Psoas muscle (tissue), 8 donors: Measurements from ENCODE around the gene TMEM222. TPM values are rescaled to one million over a fixed set of nuclear protein-coding genes. Genes with fewer than 3 reads are reported as not detected.

Experiments used
- ATAC-seq, 4 donors: fragments of 200-7000 bp; cut with Tn5 transposase; one replicate each; pipeline ENCODE4 v1.9.1; 2020; ENCODE audit warnings: moderate library complexity in 3 of 4, mild to moderate bottlenecking in 2 of 4
- DNase-seq, 2 donors: peaks; one replicate each; pipeline ENCODE4 v3.0.0-alpha.2; 2020
- H3K27ac ChIP-seq: fragments of 200-600 bp; one replicate; pipeline ENCODE4 v1.8.0; 2022
- H3K27me3 ChIP-seq, 3 donors: fragments of 200-600 bp in 1 of 3; one replicate each; pipeline versions ENCODE4 v1.6.1 to v1.8.0; 2013 to 2022; ENCODE audit warnings: low read length in 2 of 3, mild to moderate bottlenecking in 2 of 3, moderate library complexity in 1 of 3; ENCODE audit not compliant: insufficient read depth in 3 of 3
- H3K36me3 ChIP-seq, 2 donors: fragments of 200-600 bp in 1 of 2; one replicate each; pipeline versions ENCODE4 v1.6.1 to v1.8.0; 2013 to 2022; ENCODE audit warnings: low read depth in 1 of 2, mild to moderate bottlenecking in 1 of 2, moderate library complexity in 1 of 2; ENCODE audit not compliant: insufficient read depth in 1 of 2
- H3K4me1 ChIP-seq: fragments of 200-600 bp; one replicate; pipeline ENCODE4 v1.8.0; 2022
- H3K4me3 ChIP-seq: fragments of 200-600 bp; one replicate; pipeline ENCODE4 v1.8.0; 2022; ENCODE audit warnings: mild to moderate bottlenecking
- H3K9me3 ChIP-seq: fragments of 200-600 bp; one replicate; pipeline ENCODE4 v1.8.0; 2022
- WGBS, 3 donors: extraction: QIAGEN DNeasy Blood & Tissue Kit; methylation state at CpG; one replicate each; pipeline versions ENCODE4 v1.1.6 to v1.1.7; 2013; 5-methylcytosine and 5-hydroxymethylcytosine counted together
- intact Hi-C, 2 donors: fragments of 100-400 bp; cut with DNase I; formaldehyde crosslinking; loops; one replicate each; pipeline versions ENCODE4 v1.11.0 to v1.14.2; 2022
- polyA plus RNA-seq, 3 donors: library from polyadenylated mRNA; stranded (reverse); fragments of 200-250 nt; gene quantifications; one replicate each; pipeline ENCODE4 v1.2.3, GENCODE V29; 2013
- total RNA-seq, 4 donors: library from RNA; stranded (reverse); fragmentation: NEBNext Ultra II Directional in 2 of 4; extraction: Animal tissue kit (Norgen Biotek cat#: 25700) in 2 of 4; gene quantifications; one replicate each; pipeline versions ENCODE4 v1.2.1 to v1.2.4, GENCODE V29; 2021 to 2023
- TF ChIP-seq, protein P1 (sequence below): fragments of 200-600 bp; IDR thresholded peaks from one replicate; pipeline ENCODE4 v1.8.0; 2022; ENCODE audit warnings: antibody characterized with exemption
- donor health status: healthy with polysubstance abuse.
- donor health status: DM: no; HTN: no; CAD: no; lungs with moderate emphysema.
- donor health status: Bipolar disorder and iron deficiency.
- donor health status: healthy.
- donor health status: DM: yes; HTN: yes; CAD: no.
- donor health status: DM: no; HTN: no; CAD: no.
- donor health status: DM: no; HTN: no; CAD: no.
- donor health status: DM: yes; HTN: yes; CAD: no.

Gene TMEM222
- total and polyA plus RNA-seq, 7 donors, result 20.7 to 50.2 (median 30.8) TPM

DNA sequence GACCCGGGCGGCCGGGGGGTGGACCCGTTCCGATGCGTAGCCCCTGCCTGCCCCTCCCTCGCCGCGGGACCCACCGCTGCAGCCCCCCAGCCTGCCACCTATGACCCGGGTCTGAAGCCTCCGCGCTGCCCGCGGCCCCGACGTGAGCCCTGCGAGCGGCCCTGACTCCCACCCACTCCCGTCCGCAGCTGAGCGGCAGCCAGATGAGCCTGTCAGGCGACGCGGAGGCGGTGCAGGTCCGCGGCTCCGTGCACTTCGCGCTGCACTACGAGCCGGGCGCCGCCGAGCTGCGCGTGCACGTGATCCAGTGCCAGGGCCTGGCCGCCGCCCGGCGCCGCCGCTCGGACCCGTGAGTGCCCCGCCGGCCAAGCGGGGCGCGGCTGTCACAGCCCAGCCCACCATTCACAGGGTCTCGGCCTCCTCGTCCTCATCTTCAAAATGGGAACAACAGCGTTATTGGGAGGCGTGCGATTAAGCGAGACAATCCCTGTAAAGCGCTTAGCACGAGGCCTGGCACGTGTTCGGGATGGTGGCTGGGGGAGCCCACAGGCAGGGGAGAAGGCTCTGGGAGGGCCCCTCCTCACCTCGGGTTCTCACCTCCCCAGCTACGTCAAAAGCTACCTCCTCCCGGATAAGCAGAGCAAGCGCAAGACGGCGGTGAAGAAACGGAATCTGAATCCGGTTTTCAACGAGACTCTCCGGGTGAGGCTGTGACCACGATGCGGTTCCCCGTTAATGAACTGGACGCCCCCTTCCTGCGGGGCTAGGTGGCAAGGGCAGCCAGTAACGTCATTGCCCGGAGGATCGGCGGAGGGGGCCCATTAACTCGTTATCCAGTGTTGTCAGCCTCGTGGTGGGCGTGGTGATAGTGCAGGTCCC lies 28.1 kb downstream of the TMEM222 start:
- DNase-seq (peak; percentile 65 to 71), ATAC-seq (peak; percentile 53 to 66 (median 62))
- peaks cover 0 to 27% (median 24%) of the 10 kb centered on the region in 3 donors for H3K27me3 ChIP-seq
- TF ChIP-seq, protein P1, sequence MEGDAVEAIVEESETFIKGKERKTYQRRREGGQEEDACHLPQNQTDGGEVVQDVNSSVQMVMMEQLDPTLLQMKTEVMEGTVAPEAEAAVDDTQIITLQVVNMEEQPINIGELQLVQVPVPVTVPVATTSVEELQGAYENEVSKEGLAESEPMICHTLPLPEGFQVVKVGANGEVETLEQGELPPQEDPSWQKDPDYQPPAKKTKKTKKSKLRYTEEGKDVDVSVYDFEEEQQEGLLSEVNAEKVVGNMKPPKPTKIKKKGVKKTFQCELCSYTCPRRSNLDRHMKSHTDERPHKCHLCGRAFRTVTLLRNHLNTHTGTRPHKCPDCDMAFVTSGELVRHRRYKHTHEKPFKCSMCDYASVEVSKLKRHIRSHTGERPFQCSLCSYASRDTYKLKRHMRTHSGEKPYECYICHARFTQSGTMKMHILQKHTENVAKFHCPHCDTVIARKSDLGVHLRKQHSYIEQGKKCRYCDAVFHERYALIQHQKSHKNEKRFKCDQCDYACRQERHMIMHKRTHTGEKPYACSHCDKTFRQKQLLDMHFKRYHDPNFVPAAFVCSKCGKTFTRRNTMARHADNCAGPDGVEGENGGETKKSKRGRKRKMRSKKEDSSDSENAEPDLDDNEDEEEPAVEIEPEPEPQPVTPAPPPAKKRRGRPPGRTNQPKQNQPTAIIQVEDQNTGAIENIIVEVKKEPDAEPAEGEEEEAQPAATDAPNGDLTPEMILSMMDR, result no peak
- peaks cover 0 to 4% of the 10 kb centered on the region in 2 donors for H3K36me3 ChIP-seq
- no peaks in the 10 kb centered on the region for H3K9me3 ChIP-seq
- intact Hi-C loops, result loop anchor here in 1 of 2 donors (10.0 kb wide), 1 partner anchor 1675 kb away; no protein-coding TSS in a partner anchor
- H3K4me3 ChIP-seq, result peak overlapping the region; percentile 56
- H3K27ac ChIP-seq, result no peak overlapping the region
- peaks cover 7% of the 10 kb centered on the region for H3K4me1 ChIP-seq
- 6 to 9% (median 6%) methylated on average over 55 to 84 of the region's 84 CpGs for WGBS, 3 donors

DNA sequence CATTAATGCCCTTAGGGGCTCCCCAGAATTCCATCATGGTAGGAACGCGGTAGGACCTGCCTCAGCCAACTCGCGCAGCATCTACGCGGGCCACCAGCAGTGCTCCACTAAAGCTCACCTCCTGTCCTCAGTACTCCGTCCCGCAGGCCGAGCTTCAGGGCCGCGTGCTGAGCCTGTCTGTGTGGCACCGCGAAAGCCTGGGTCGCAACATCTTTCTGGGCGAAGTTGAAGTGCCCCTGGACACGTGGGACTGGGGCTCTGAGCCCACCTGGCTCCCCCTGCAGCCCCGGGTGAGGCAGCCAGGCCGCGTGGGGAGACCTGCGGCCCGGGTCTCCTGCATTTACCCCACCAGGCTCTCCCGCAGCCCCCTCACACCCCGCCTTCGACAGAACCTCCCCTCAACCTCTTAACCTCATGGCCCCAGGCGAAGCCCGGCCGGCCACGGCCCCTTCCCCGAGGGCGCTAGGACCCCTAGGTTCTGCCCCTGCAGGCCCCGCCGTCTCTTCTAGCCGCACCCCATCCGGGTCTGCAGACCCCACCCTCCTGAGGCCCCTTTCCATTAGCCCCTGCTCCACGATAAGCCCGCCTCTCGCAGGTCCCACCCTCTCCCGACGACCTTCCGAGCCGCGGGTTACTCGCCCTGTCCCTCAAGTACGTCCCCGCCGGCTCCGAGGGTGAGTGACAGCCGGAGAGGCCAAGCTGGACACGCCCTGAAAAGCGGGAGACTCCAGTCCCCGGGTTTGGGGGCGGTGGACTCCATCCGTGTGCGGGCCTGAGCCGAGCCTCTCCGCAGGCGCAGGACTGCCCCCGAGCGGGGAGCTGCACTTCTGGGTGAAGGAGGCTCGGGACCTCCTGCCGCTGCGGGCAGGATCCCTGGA lies 28.9 kb downstream of the TMEM222 start:
- ATAC-seq (peak; percentile 23 to 65 (median 42)), DNase-seq (peak; percentile 50 to 73)
- 18 to 20% (median 19%) methylated on average over 57 to 62 of the region's 62 CpGs for WGBS, 3 donors
- no peak overlapping the region for H3K27ac ChIP-seq
- H3K9me3 ChIP-seq, result no peaks in the 10 kb centered on the region
- H3K4me3 ChIP-seq, result peak overlapping the region; percentile 56
- peaks cover 0 to 13% of the 10 kb centered on the region in 2 donors for H3K36me3 ChIP-seq
- intact Hi-C loops, result no loop called here
- peaks cover 0 to 27% (median 24%) of the 10 kb centered on the region in 3 donors for H3K27me3 ChIP-seq
- peaks cover 7% of the 10 kb centered on the region for H3K4me1 ChIP-seq
- TF ChIP-seq, protein P1, result no peak

DNA sequence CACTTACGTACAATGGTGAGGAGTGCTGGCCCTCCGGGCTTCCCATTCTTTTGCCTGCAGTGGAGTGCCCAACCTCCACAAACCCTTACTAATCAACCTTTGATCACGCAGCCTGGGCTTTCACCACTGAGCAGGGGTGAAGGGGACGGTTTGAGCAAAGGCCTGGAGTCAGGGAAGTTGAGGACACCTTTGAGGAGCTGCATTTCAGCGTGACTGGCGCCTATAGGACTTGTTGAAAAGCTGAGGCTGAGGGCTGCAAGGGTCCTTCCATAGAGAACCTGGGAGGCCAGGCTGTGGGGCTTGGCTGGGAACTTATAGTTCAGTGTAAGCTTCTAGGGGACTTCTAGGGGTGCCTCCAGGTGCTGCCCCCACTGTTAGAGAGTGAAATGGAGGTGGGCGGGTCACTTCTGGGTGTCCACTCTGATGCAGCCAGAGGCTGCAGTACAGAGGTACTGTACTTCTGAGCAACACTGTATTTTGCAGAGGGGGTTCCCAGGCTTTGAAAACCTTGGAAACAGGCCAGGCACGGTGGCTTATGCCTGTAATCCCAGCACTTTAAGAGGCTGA lies 29.7 kb downstream of the TMEM222 start:
- ATAC-seq (peak in 1 of 4 donors; percentile 1), DNase-seq (no peak)
- H3K27me3 ChIP-seq, result peaks cover 0 to 27% (median 21%) of the 10 kb centered on the region in 3 donors
- peaks cover 0 to 20% of the 10 kb centered on the region in 2 donors for H3K36me3 ChIP-seq
- peaks cover 7% of the 10 kb centered on the region for H3K4me1 ChIP-seq
- TF ChIP-seq, protein P1, result no peak
- WGBS, 3 donors, result 49 to 57% (median 54%) methylated on average over 8 of the region's 8 CpGs
- no peak overlapping the region for H3K27ac ChIP-seq
- H3K4me3 ChIP-seq, result no peak overlapping the region
- intact Hi-C loops, result no loop called here
- no peaks in the 10 kb centered on the region for H3K9me3 ChIP-seq

DNA sequence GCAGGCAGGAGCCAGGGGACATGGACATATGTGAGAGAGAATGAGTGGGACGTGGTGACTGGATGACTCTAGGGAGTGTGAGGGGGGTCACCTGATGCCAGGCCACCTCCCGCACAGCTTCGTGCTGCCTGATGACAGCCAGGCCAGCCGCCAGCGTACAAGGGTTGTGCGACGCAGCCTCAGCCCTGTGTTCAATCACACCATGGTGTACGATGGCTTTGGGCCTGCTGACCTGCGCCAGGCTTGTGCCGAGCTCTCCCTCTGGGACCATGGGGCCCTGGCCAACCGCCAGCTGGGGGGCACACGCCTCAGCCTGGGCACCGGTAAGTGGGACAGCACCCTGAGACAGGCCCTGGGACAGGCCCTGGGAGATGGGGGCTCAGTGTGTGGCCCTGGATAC lies 31.2 kb downstream of the TMEM222 start:
- intact Hi-C loops, result no loop called here
- DNase-seq (no peak), ATAC-seq (no peak)
- Histone ChIP-seq H3K36me3 (peaks cover 0 to 33% of the 10 kb centered on the region in 2 donors), H3K4me1 (peaks cover 7% of the 10 kb centered on the region), H3K27me3 (peaks cover 0 to 27% (median 14%) of the 10 kb centered on the region in 3 donors), H3K9me3 (no peaks in the 10 kb centered on the region), H3K27ac (no peak overlapping the region), H3K4me3 (no peak overlapping the region)
- WGBS, 3 donors, result 87 to 92% (median 92%) methylated on average over 13 of the region's 13 CpGs
- TF ChIP-seq, protein P1, result no peak
